ENCODE results near the gene LEO1. TPM values are rescaled to one million over a fixed set of nuclear protein-coding genes. Genes with fewer than 3 reads are reported as not detected.

The LEO1 gene
- total RNA-seq, 1 donor, result 28.1 TPM

- no peak overlapping the region for H3K4me3 ChIP-seq (ENCODE audit: low read depth, low read length)
- DNase-seq (ENCODE audit: low read depth), result no peak
- TF ChIP-seq CTCF (IDR thresholded peaks at IDR 0.05; ENCODE audit: insufficient read depth, low read depth, low read length), result no peak
These were observed 36.0 kb downstream of the LEO1 start for GRCh38 chr15:51935466-51936104.

- no peak overlapping the region for H3K4me3 ChIP-seq (ENCODE audit: low read depth, low read length)
- peak; percentile 10 for DNase-seq (ENCODE audit: low read depth)
- no peak for TF ChIP-seq CTCF (IDR thresholded peaks at IDR 0.05; ENCODE audit: insufficient read depth, low read depth, low read length)
These were observed 39.4 kb downstream of the LEO1 start for GRCh38 chr15:51932161-51932560.

- TF ChIP-seq CTCF (IDR thresholded peaks at IDR 0.05; ENCODE audit: insufficient read depth, low read depth, low read length), result no peak
- no peak overlapping the region for H3K4me3 ChIP-seq (ENCODE audit: low read depth, low read length)
- DNase-seq (ENCODE audit: low read depth), result peak; percentile 49
These were observed 39.9 kb downstream of the LEO1 start for GRCh38 chr15:51931638-51932037.

- no peak overlapping the region for H3K4me3 ChIP-seq (ENCODE audit: low read depth, low read length)
- no peak for TF ChIP-seq CTCF (IDR thresholded peaks at IDR 0.05; ENCODE audit: insufficient read depth, low read depth, low read length)
- no peak for DNase-seq (ENCODE audit: low read depth)
These were observed 40.6 kb downstream of the LEO1 start for GRCh38 chr15:51931016-51931415.

- TF ChIP-seq CTCF (IDR thresholded peaks at IDR 0.05; ENCODE audit: insufficient read depth, low read depth, low read length), result no peak
- H3K4me3 ChIP-seq (ENCODE audit: low read depth, low read length), result no peak overlapping the region
- no peak for DNase-seq (ENCODE audit: low read depth)
These were observed 44.8 kb downstream of the LEO1 start for GRCh38 chr15:51926809-51927208.

GRCh38 chr15:51924156-51925068, 47.2 kb downstream of the LEO1 start:
- no peak for DNase-seq (ENCODE audit: low read depth)
- TF ChIP-seq CTCF (IDR thresholded peaks at IDR 0.05; ENCODE audit: insufficient read depth, low read depth, low read length), result no peak

More at GRCh38 chr15:51924156-51925068, 47.2 kb downstream of the LEO1 start:
- H3K4me3 ChIP-seq (ENCODE audit: low read depth, low read length), result no peak overlapping the region
